ENCODE data around the gene COLEC11.

COLEC11 gene

GRCh38 chr2:3679180-3679579 lies 84.3 kb downstream of the COLEC11 start:
- TF ChIP-seq CTCF (IDR thresholded peaks at IDR 0.05; ENCODE audit: unreplicated experiment in 3 of 3), result no peak
- Mint-ChIP-seq H3K27ac (no peak overlapping the region), H3K4me1 (no peaks in the 10 kb centered on the region), H3K4me3 (no peak overlapping the region), H3K36me3 (ENCODE audit: low read depth) (no peaks in the 10 kb centered on the region), H3K27me3 (ENCODE audit: low read depth) (peaks cover 11% of the 10 kb centered on the region), H3K9me3 (no peaks in the 10 kb centered on the region)

GRCh38 chr2:3679616-3680393 lies 84.9 kb downstream of the COLEC11 start:
- H3K4me3 Mint-ChIP-seq, result no peak overlapping the region
- H3K4me1 Mint-ChIP-seq, result no peaks in the 10 kb centered on the region
- no peak overlapping the region for H3K27ac Mint-ChIP-seq
- TF ChIP-seq CTCF (IDR thresholded peaks at IDR 0.05; ENCODE audit: unreplicated experiment in 3 of 3), result no peak
- H3K27me3 Mint-ChIP-seq (ENCODE audit: low read depth), result peaks cover 11% of the 10 kb centered on the region
- H3K9me3 Mint-ChIP-seq, result no peaks in the 10 kb centered on the region
- no peaks in the 10 kb centered on the region for H3K36me3 Mint-ChIP-seq (ENCODE audit: low read depth)

- H3K27ac Mint-ChIP-seq, result no peak overlapping the region
- H3K36me3 Mint-ChIP-seq (ENCODE audit: low read depth), result no peaks in the 10 kb centered on the region
- no peaks in the 10 kb centered on the region for H3K4me1 Mint-ChIP-seq
- no peak for TF ChIP-seq CTCF (IDR thresholded peaks at IDR 0.05; ENCODE audit: unreplicated experiment in 3 of 3)
- H3K27me3 Mint-ChIP-seq (ENCODE audit: low read depth), result peaks cover 11% of the 10 kb centered on the region
- no peak overlapping the region for H3K4me3 Mint-ChIP-seq
- peaks cover 2% of the 10 kb centered on the region for H3K9me3 Mint-ChIP-seq
Observed at GRCh38 chr2:3680548-3681345, 85.8 kb downstream of the COLEC11 start.

GRCh38 chr2:3681625-3682024 lies 86.7 kb downstream of the COLEC11 start:
- no peak overlapping the region for H3K4me3 Mint-ChIP-seq
- no peaks in the 10 kb centered on the region for H3K4me1 Mint-ChIP-seq
- H3K36me3 Mint-ChIP-seq (ENCODE audit: low read depth), result no peaks in the 10 kb centered on the region
- H3K9me3 Mint-ChIP-seq, result peaks cover 2% of the 10 kb centered on the region
- no peak overlapping the region for H3K27ac Mint-ChIP-seq
- peaks cover 11% of the 10 kb centered on the region for H3K27me3 Mint-ChIP-seq (ENCODE audit: low read depth)
- no peak for TF ChIP-seq CTCF (IDR thresholded peaks at IDR 0.05; ENCODE audit: unreplicated experiment in 3 of 3)

- Mint-ChIP-seq H3K27ac (no peak overlapping the region), H3K36me3 (ENCODE audit: low read depth) (no peaks in the 10 kb centered on the region), H3K9me3 (peaks cover 2% of the 10 kb centered on the region), H3K27me3 (ENCODE audit: low read depth) (peaks cover 11% of the 10 kb centered on the region), H3K4me3 (no peak overlapping the region), H3K4me1 (no peaks in the 10 kb centered on the region)
- TF ChIP-seq CTCF (IDR thresholded peaks at IDR 0.05; ENCODE audit: unreplicated experiment in 3 of 3), result no peak
Observed at GRCh38 chr2:3682811-3683210, 87.9 kb downstream of the COLEC11 start.
